ENCODE measurements around the gene SCMH1.
"Not testable (repeated sequence)": the region's sequence is repeated elsewhere in the genome, so short reads cannot be mapped to it uniquely, and the experiment has no call there.

The SCMH1 gene

DNA sequence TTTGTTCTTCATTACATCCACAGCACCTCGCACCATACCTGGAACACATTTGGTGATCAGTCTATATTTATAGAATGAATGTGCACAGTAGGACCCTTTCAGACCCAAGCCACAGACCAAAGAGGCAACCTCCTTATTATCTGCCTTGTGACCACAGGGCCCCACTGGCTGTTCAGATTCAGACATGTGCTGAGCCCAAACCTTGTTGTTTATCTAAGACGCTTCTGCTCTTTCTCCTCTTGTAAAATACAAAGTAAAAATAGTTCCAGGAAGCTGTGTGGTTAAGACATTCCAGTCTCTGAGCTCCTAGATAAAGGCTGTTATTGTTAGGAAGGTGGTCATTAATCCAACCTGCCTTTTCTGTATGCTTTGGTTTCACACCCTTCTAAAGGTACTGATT, 3.6 kb upstream of the SCMH1 start:
- DNase-seq (ENCODE audit: insufficient read length) (no peak), FAIRE-seq (no peak)
- TF ChIP-seq POLR2A (IDR thresholded peaks at IDR 0.05; ENCODE audit: low read depth, low read length) (no peak), TAF1 (IDR thresholded peaks at IDR 0.05; ENCODE audit: borderline replicate concordance, low read depth, low read length) (no peak), POLR2AphosphoS5 (IDR thresholded peaks at IDR 0.05; ENCODE audit: low read depth, low read length) (no peak)

DNA sequence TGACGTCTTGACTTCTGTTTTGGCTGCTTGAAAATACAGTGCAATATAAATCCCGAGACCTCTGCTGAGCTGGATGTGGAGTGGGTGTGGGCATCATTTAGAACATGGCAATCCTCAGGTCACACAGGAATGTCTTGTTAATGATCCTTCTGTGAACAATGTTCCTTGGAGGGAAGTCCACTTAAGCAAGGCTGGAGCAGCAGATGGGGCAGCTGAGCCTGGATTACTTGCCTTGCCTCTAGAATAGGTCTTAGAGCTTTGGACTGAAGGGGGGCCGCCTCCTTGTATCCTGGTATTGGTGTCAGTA, 926 bp upstream of the SCMH1 start:
- DNase-seq (ENCODE audit: insufficient read length): no peak
- TF ChIP-seq POLR2AphosphoS5 (IDR thresholded peaks at IDR 0.05; ENCODE audit: low read depth, low read length) (no peak), POLR2A (IDR thresholded peaks at IDR 0.05; ENCODE audit: low read depth, low read length) (no peak), TAF1 (IDR thresholded peaks at IDR 0.05; ENCODE audit: borderline replicate concordance, low read depth, low read length) (no peak)
- no peak for FAIRE-seq

DNA sequence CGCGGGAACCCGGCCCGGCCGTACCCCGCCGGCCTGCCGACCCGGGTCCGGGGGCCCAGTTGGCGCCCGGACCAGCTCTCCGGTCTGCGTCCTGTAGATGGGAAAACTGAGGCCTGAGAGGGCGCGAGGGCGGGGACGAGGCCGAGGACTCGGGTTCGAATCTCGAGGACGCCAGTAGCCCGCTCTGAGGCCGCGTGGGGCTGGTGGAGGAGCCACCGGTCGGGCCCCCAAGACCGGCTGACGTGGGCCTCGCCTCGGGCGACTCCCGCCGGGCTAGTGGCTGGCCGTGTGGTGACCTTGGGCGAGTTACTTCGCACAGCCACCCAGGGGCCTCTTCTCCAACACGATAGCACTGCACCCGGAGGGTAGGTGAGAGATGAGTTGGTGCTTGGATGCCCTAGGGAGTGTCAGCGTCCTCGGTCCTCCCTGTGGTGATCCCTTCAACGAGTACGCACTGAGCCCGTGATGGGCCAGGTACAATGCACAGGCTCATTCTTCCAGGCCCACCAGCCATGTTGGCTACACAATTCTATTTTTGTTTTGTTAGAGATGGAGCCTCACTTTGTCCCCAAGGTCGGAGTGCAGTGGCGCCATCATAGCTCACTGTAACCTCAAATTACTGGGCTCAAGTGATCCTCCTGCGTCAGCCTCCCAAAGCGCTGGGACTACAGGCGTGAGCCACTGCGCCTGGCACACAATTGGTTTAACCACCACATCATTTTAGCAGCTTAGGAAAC, 404 bp upstream of the SCMH1 start:
- no peak for TF ChIP-seq TAF1 (IDR thresholded peaks at IDR 0.05; ENCODE audit: borderline replicate concordance, low read depth, low read length)
- no peak; the same call in 1 of the 2 replicates for TF ChIP-seq POLR2AphosphoS5 (IDR thresholded peaks at IDR 0.05; ENCODE audit: low read depth, low read length)
- no peak; the same call in none of the 2 replicates for TF ChIP-seq POLR2A (IDR thresholded peaks at IDR 0.05; ENCODE audit: low read depth, low read length)
- DNase-seq (ENCODE audit: insufficient read length) (no peak), FAIRE-seq (peak; percentile 82)

DNA sequence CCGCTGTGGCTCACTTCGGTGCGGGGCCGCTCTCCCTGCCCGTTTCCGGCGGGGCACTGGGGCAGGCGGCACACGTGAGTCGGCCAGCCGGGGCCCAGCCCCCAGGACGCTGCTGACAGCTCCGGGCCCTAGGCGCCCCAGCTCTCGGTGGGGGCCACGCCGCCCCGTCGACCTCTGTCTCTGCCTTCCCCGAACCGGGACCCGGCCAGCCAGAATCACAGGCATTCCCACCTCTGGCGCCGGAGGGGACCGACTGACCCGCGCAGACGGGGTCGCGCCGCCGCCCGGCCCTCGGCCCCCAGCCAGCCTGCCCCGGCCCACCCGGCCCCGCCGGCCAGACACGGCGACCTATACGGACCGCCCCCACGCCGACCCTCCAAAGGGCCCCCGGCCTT, 755 bp downstream of the SCMH1 start:
- peak; percentile 48 for DNase-seq (ENCODE audit: insufficient read length)
- no peak for FAIRE-seq
- TF ChIP-seq POLR2A (IDR thresholded peaks at IDR 0.05; ENCODE audit: low read depth, low read length) (no peak), TAF1 (IDR thresholded peaks at IDR 0.05; ENCODE audit: borderline replicate concordance, low read depth, low read length) (no peak), POLR2AphosphoS5 (IDR thresholded peaks at IDR 0.05; ENCODE audit: low read depth, low read length) (no peak)

DNA sequence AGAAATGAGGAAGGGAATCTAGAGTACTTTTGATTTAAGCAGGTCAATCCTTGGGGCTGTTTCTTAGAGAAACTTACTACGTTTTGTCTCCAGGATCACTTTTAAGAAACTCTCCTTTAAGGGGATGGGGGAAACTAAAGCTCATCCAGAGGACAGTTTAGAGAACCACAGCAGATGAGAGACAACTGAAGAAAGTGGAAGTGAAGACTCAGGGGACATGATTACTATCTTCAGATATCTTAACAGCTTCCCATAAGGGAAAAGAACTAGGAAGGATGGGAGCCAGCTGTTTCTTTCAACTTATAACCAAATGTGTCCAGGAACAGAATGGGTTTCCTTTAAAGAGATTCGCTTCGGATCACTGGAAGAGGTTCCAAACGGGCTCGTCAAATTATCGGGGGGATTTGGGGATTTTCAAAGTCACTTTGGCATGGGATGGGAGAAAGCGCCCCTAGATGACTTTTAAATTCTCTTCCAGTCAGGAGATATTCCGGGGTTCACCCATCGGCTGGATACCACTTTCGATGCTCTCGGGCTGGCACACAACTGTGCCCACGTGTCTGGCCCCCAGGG, 1.2 kb downstream of the SCMH1 start:
- FAIRE-seq (no peak), DNase-seq (ENCODE audit: insufficient read length) (no peak)
- TF ChIP-seq POLR2AphosphoS5 (IDR thresholded peaks at IDR 0.05; ENCODE audit: low read depth, low read length) (no peak), POLR2A (IDR thresholded peaks at IDR 0.05; ENCODE audit: low read depth, low read length) (0 out of 2 replicates have a peak, but pooled peaks have one; percentile 25)

DNA sequence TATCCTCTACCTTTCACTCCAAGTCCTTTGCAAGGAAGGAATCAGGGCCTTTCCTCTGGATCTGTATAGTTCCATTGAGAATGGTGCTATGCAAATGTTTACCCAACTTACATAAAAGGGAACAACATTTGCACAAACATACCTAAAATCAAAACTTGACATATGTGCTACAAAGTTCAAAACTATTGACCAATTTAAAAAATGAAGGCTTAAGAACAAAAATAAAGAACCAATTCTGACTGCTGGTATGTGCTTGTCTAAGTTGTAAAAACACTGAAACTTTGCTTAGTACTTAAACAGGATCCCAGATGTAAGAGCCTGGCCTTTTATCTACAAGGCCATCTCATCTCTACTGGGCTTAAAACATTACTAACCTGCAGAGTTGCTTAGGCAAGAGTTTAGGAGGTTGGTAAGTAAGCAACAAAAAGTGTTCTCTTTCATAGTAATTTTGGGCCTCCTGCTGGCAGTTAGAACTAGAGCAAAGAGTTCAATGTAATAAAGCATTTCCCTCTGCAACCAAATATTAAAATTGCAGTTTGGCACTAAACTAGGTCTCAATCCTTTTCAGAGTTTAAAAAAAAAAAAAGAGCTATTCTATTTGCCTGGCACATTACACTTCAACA, 2.0 kb downstream of the SCMH1 start:
- FAIRE-seq: peak; percentile 27

DNA sequence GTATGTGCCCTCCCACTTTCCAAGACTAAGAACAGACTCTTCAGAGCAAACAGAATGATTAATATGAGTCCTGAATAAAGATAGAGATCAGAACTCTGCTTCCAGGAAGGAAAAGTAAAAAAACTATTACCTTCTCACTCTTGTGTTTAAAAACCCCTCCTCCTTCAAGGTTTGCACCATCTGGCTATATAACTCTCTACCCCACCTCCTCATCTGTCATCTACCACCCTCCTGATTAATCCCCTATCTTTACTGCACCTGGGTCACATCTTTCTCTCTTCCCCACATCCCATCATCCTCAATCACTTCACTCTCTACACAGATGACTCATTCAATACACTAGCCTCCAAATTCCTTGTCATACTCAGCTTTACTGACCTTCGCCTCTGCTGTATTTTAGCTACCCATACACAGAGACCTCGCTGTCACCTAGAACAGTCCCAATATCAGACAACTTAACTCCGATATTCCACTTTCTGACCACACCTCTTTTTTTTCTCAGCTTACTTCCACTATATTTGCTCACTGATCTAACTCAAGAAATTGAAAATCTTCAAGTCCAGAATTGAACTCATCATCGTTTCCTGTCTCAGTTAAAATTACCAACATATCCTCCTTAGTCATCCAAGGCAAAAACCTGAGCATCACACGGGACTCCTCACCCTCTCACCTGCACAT, 3.7 kb downstream of the SCMH1 start:
- FAIRE-seq: peak; percentile 36
- no peak for DNase-seq (ENCODE audit: insufficient read length)
- TF ChIP-seq POLR2A (IDR thresholded peaks at IDR 0.05; ENCODE audit: low read depth, low read length): no peak
- no peak for TF ChIP-seq TAF1 (IDR thresholded peaks at IDR 0.05; ENCODE audit: borderline replicate concordance, low read depth, low read length)
- no peak for TF ChIP-seq POLR2AphosphoS5 (IDR thresholded peaks at IDR 0.05; ENCODE audit: low read depth, low read length)

More for the DNA sequence above, 2.0 kb downstream of the SCMH1 start:
- DNase-seq (ENCODE audit: insufficient read length): no peak
- TF ChIP-seq POLR2AphosphoS5 (IDR thresholded peaks at IDR 0.05; ENCODE audit: low read depth, low read length): no peak
- no peak for TF ChIP-seq TAF1 (IDR thresholded peaks at IDR 0.05; ENCODE audit: borderline replicate concordance, low read depth, low read length)

DNA sequence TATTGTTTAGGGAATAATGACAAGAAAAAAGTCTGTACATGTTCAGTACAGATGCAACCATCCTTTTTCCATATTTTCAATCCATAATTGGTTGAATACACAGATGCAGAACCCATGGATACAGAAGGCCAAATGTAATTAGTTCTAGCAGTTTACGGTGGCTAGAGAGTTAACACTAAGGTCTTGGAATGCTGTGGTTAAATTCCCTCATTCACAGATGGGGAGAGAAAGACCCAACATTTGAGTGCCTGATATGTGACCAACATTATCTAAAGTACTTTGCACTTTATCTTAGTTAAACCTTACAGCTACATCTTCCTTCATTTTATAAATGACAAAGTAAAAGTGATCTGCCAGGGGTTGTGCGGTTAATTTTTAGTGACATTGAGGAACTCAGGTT, 5.3 kb downstream of the SCMH1 start:
- DNase-seq (ENCODE audit: insufficient read length) (no peak), FAIRE-seq (no peak)
- TF ChIP-seq POLR2A (IDR thresholded peaks at IDR 0.05; ENCODE audit: low read depth, low read length): no peak

DNA sequence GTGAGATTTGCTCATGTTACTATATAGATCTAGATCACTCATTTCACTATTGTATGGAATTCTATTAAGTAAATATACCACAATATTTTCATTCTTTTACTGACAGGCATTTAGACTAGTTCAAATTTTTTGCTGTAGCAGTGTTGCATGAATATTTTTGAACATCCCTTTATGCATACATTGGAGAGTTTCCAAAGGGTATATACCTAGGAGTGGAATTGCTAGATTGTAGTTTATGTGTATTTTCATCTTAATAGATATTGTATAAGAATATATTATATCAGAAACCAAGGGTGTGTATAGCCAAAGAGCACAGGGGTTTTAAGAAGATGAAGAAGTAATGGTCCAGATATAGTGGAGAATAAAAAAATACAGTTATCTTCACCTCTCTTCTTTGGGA, 6.2 kb downstream of the SCMH1 start:
- DNase-seq (ENCODE audit: insufficient read length) (no peak), FAIRE-seq (no peak)
- TF ChIP-seq POLR2AphosphoS5 (IDR thresholded peaks at IDR 0.05; ENCODE audit: low read depth, low read length) (no peak), TAF1 (IDR thresholded peaks at IDR 0.05; ENCODE audit: borderline replicate concordance, low read depth, low read length) (no peak), POLR2A (IDR thresholded peaks at IDR 0.05; ENCODE audit: low read depth, low read length) (no peak)

DNA sequence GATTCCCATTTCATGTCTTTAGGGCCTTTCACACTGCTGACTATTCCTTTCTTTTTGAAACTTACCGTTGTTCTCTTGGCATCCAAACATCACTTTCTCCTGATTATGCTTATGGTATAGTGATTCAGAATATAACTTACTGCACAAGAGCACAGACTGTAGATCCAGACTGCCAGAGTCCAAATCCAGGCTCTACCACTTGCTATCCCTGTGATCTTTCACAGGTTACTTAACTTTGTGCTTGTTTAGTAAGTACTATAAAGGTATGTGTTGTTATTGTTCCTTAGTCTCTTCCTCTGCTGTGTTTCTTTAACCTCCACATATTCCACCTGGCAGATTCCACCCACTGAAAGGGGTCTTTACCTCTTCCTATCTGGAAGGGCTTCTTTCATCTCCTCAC, 8.4 kb downstream of the SCMH1 start:
- DNase-seq (ENCODE audit: insufficient read length) (no peak), FAIRE-seq (no peak)
- no peak for TF ChIP-seq POLR2A (IDR thresholded peaks at IDR 0.05; ENCODE audit: low read depth, low read length)
- TF ChIP-seq TAF1 (IDR thresholded peaks at IDR 0.05; ENCODE audit: borderline replicate concordance, low read depth, low read length): no peak
- TF ChIP-seq POLR2AphosphoS5 (IDR thresholded peaks at IDR 0.05; ENCODE audit: low read depth, low read length): no peak

DNA sequence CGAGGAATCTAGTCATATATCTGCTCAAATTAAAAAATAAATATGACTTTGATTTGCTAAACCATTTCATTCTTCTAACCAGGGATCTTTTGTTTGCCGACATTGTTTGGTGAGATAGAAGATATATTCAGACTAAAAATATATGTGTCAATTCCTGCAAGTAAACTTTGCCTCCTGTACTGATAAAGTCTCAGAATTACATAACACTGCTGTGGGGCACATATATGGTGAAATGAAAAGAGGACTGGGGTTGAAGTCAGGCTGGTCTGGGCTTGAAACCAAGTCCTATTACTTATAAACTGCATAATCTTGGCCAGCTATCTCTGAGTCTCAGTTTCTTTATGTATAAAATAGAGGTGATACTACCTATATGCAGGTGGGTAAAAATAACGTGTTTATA, 9.8 kb downstream of the SCMH1 start:
- DNase-seq (ENCODE audit: insufficient read length) (no peak), FAIRE-seq (no peak)
- TF ChIP-seq TAF1 (IDR thresholded peaks at IDR 0.05; ENCODE audit: borderline replicate concordance, low read depth, low read length): no peak

DNA sequence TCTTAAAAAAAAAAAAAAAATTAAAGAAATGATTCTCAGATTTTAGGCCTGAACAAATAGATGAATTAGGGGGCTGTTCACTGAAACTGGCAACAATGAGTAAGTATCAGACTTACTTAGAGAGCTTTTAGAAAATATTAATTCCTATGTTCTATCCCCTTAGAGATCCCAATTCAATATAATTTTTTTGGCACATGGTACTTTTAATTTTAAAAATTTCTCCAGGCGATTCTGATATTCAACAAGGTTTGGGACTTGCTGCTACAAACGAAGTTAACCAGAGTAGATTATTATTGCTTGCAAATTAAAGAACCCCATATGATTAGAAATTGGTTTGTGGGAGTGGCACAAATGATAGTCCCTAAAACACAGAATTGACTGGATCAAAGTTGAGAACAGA, 11.4 kb downstream of the SCMH1 start:
- DNase-seq (ENCODE audit: insufficient read length) (no peak), FAIRE-seq (no peak)
- no peak for TF ChIP-seq TAF1 (IDR thresholded peaks at IDR 0.05; ENCODE audit: borderline replicate concordance, low read depth, low read length)
- no peak for TF ChIP-seq POLR2AphosphoS5 (IDR thresholded peaks at IDR 0.05; ENCODE audit: low read depth, low read length)
- TF ChIP-seq POLR2A (IDR thresholded peaks at IDR 0.05; ENCODE audit: low read depth, low read length): no peak

DNA sequence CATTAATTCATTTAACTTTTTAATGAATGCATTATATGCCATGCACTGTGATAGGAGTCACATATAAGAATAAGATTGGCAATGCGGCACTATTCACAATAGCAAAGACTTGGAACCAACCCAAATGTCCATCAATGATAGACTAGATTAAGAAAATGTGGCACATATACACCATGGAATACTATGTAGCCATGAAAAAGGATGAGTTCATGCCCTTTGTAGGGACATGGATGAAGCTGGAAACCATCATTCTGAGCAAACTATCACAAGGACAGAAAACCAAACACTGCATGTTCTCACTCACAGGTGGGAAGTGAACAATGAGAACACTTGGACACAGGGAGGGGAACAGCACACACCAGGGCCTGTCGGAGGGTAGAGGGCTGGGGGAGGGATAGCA, 12.9 kb downstream of the SCMH1 start:
- FAIRE-seq; DNase-seq (ENCODE audit: insufficient read length): not testable (repeated sequence)
